SU-DHL-6 (cell line): ENCODE measurements around the gene HDAC5.

ENCODE experiments used
- H2AFZ ChIP-seq: fragments of 200-600 bp; sonication (generic); 2 replicates; pipeline ENCODE4 v1.6.1; 2014; ENCODE audit warnings: low read depth, mild to moderate bottlenecking, moderate library complexity, mixed read lengths, antibody characterized with exemption, low read length; ENCODE audit not compliant: severe bottlenecking
- H3F3A ChIP-seq: fragments of 200-600 bp; shearing (Covaris generic); 2 replicates; pipeline ENCODE4 v1.6.0; 2016; ENCODE audit warnings: antibody characterized with exemption, mild to moderate bottlenecking; ENCODE audit not compliant: insufficient read depth
- H3K27ac ChIP-seq: fragments of 200-600 bp; sonication (generic); 2 replicates; pipeline ENCODE4 v1.5.1; 2016; ENCODE audit warnings: low read depth, mild to moderate bottlenecking, low read length, moderate library complexity, mixed read lengths
- H3K27me3 ChIP-seq: fragments of 200-600 bp; sonication (generic), shearing (Covaris generic); 2 replicates; pipeline ENCODE4 v1.6.0; 2014; ENCODE audit warnings: mild to moderate bottlenecking, low read length
- H3K36me3 ChIP-seq: fragments of 200-600 bp; sonication (generic); 2 replicates; pipeline ENCODE4 v1.6.1; 2014; ENCODE audit warnings: mild to moderate bottlenecking, low read length, mixed read lengths
- H3K4me2 ChIP-seq: fragments of 300-600, 200-600 bp; shearing (Covaris generic), sonication (generic); 2 replicates; pipeline ENCODE4 v1.6.0; 2014; ENCODE audit warnings: low read length, low read depth, mild to moderate bottlenecking; ENCODE audit not compliant: poor library complexity, severe bottlenecking
- H3K4me3 ChIP-seq: fragments of 200-600 bp; sonication (generic); 2 replicates; pipeline ENCODE4 v1.5.1; 2014; ENCODE audit warnings: antibody characterized with exemption, low read length, mild to moderate bottlenecking, mixed read lengths; ENCODE audit not compliant: insufficient read depth, poor library complexity, severe bottlenecking
- H3K79me2 ChIP-seq: fragments of 200-600 bp; sonication (generic); 2 replicates; pipeline ENCODE4 v1.6.1; 2014; ENCODE audit warnings: mild to moderate bottlenecking, low read length, moderate library complexity; ENCODE audit not compliant: insufficient read depth
- H3K9ac ChIP-seq: fragments of 200-600 bp; sonication (generic); 2 replicates; pipeline ENCODE4 v1.7.0; 2014; ENCODE audit warnings: mild to moderate bottlenecking, low read length
- H3K9me2 ChIP-seq: fragments of 200-600 bp; sonication (generic); replicated peaks from 2 replicates; pipeline ENCODE4 v1.6.1; 2014; ENCODE audit warnings: low read length; ENCODE audit not compliant: insufficient read depth
- H3K9me3 ChIP-seq: fragments of 200-600 bp; sonication (generic); 2 replicates; pipeline ENCODE4 v1.6.1; 2014; ENCODE audit warnings: low read length, mixed read lengths; ENCODE audit not compliant: insufficient read depth
- H4K20me1 ChIP-seq: fragments of 200-600 bp; sonication (generic); 2 replicates; pipeline ENCODE4 v1.6.1; 2014; ENCODE audit warnings: low read depth, mild to moderate bottlenecking, antibody characterized with exemption, low read length, moderate library complexity, mixed read lengths
- EZH2phosphoT487 ChIP-seq: fragments of 200-600 bp; sonication (generic), shearing (Covaris generic); conservative IDR thresholded peaks from 2 replicates; pipeline ENCODE4 v1.6.1; 2018; ENCODE audit warnings: mild to moderate bottlenecking, antibody characterized with exemption, low read length, moderate library complexity, mixed read lengths
- TF ChIP-seq, protein P1 (sequence below): fragments of 200-600 bp; sonication (generic); IDR thresholded peaks from one replicate; pipeline ENCODE4 v1.5.1; 2017; ENCODE audit warnings: antibody characterized with exemption, mild to moderate bottlenecking, low read length, moderate library complexity; ENCODE audit not compliant: insufficient read depth, poor library complexity, severe bottlenecking

Gene HDAC5

DNA sequence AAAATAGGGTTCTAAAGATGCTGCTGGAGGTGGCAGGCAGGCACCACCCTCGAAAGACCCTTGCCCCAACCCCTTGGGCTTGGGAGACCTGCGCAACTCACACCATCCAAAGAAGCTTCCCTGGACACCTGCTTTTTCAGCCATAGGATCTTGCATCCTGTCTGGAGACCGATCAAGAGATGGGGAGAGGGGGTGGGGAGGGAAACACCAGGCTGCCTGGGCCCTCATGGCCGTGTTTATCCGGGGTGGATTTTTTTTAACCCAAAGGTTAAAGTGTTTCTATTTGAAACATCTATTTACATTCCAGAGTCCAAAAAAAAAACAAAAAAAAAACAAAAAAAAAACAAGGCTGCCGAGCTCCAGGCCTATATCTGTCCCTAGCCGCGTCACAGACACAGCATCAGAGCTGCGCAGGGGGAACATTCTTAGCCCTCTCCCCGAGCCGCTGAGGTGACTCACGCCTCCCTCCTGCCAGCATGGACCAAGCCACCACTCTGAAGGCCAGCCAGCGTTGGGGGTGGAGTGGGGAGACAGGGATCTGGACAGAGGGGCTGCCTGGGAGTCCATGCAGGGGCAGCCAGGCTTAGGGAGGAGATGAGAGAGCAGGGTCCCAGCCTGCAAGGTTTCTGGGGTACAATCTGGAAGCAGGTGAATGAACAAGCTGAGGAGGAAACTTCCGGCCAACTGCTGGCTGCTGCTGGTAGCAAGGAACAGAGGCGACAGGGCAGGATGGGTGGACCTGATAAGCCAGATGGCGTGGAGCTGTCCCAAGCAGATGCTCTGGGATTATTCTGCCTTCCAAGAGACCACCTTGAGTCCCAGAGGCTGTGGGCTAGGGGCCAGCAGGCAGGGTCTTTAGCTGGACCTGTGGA is 14.8 kb downstream of the HDAC5 start:
- no peak overlapping the region for H3K9ac ChIP-seq

DNA sequence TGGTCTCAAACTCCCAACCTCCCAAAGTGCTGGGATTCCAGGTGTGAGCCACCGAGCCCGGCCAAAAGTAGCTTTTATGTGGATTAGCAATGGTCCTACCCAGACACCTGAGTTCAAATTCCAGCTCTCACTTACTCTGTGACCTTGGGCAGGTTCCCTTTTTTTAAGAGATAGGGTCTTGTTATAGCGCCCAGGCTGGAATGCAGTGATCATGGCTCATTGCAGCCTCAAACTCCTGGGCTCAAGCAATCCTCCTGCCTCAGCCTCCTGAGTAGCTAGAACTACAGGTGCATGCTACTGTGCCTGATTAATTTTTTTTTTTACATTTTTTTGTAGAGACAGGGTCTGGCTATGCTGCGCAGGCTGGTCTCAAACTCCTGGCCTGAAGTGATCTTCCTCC is 16.6 kb downstream of the HDAC5 start:
- Histone ChIP-seq H3F3A (no peaks in the 10 kb centered on the region), H3K4me2 (no peak overlapping the region), H3K9me3 (no peaks in the 10 kb centered on the region), H3K9ac (no peak overlapping the region), H3K79me2 (no peaks in the 10 kb centered on the region), H4K20me1 (no peaks in the 10 kb centered on the region), H3K27me3 (no peaks in the 10 kb centered on the region), H3K4me3 (no peak overlapping the region), H3K36me3 (no peaks in the 10 kb centered on the region), H3K27ac (no peak overlapping the region), H2AFZ (no peak overlapping the region), H3K9me2 (no peaks in the 10 kb centered on the region)
- TF ChIP-seq EZH2phosphoT487, result no peak
- TF ChIP-seq, protein P1, sequence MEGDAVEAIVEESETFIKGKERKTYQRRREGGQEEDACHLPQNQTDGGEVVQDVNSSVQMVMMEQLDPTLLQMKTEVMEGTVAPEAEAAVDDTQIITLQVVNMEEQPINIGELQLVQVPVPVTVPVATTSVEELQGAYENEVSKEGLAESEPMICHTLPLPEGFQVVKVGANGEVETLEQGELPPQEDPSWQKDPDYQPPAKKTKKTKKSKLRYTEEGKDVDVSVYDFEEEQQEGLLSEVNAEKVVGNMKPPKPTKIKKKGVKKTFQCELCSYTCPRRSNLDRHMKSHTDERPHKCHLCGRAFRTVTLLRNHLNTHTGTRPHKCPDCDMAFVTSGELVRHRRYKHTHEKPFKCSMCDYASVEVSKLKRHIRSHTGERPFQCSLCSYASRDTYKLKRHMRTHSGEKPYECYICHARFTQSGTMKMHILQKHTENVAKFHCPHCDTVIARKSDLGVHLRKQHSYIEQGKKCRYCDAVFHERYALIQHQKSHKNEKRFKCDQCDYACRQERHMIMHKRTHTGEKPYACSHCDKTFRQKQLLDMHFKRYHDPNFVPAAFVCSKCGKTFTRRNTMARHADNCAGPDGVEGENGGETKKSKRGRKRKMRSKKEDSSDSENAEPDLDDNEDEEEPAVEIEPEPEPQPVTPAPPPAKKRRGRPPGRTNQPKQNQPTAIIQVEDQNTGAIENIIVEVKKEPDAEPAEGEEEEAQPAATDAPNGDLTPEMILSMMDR, result no peak

More for the DNA sequence above, 14.8 kb downstream of the HDAC5 start:
- Histone ChIP-seq H3K79me2 (no peaks in the 10 kb centered on the region), H3K9me3 (no peaks in the 10 kb centered on the region), H3K27ac (no peak overlapping the region), H4K20me1 (no peaks in the 10 kb centered on the region), H3F3A (no peaks in the 10 kb centered on the region), H3K36me3 (no peaks in the 10 kb centered on the region), H2AFZ (no peak overlapping the region), H3K9me2 (no peaks in the 10 kb centered on the region), H3K4me3 (no peak overlapping the region), H3K27me3 (no peaks in the 10 kb centered on the region), H3K4me2 (no peak overlapping the region)
- no peak for TF ChIP-seq EZH2phosphoT487
- TF ChIP-seq, protein P1, result no peak

DNA sequence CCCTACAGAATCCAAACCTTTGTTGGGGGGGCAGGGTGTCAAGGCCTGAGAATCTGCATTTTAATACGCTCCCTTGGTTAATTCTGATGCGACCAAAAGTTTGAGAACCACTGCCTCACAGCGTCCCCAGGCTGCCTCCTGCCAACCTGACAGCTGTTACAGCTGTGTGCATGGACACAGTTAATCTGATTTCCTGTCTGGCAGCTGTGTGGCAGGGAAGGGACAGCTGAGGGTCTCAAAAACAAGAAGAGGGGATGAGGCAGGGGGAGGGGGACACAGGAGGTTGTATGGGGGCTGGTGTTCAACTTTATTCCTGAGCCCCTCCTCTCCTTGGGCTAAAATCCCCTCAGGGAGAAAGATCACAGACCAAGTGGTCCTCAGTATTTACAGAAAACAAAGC is 17.5 kb downstream of the HDAC5 start:
- no peak overlapping the region for H2AFZ ChIP-seq
- no peaks in the 10 kb centered on the region for H3K9me2 ChIP-seq
- H3K27me3 ChIP-seq, result no peaks in the 10 kb centered on the region
- no peaks in the 10 kb centered on the region for H3K36me3 ChIP-seq
- H3K4me2 ChIP-seq, result no peak overlapping the region
- H3K79me2 ChIP-seq, result no peaks in the 10 kb centered on the region
- H4K20me1 ChIP-seq, result no peaks in the 10 kb centered on the region
- H3K4me3 ChIP-seq, result no peak overlapping the region
- no peaks in the 10 kb centered on the region for H3F3A ChIP-seq
- no peak overlapping the region for H3K27ac ChIP-seq
- no peaks in the 10 kb centered on the region for H3K9me3 ChIP-seq
- no peak overlapping the region for H3K9ac ChIP-seq
- no peak for TF ChIP-seq EZH2phosphoT487
- TF ChIP-seq, protein P1, result no peak
